ENCODE data around the gene GPC1. TPM values are rescaled to one million over a fixed set of nuclear protein-coding genes. Genes with fewer than 3 reads are reported as not detected.

The GPC1 gene
- total and polyA plus RNA-seq, 2 donors (not counting 3 experiments of a cell fraction or from before 2014, with no cell fraction given): 9.6 to 31.1 TPM

DNA sequence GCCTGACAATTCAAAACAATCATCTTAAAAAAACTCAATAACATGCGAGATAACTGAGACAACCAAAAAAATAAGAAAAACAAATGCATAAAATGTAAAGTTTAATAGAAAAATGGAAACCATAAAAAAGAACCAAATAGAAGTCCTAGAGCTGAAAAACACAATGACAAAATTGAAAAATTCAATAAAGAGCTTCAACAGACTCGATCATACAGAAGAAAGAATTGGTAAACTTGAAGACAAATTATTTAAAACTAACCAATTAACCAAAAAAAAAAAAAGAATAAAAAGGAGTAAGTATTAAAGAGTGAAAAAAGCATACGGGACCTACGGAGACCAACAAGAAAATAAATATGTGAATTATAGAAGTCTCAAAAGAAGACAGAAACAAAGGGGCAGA lies 37.7 kb downstream of the GPC1 start:
- H3K9ac ChIP-seq (replicated peaks; ENCODE audit: extremely low read depth, insufficient read depth, low read length): no peak overlapping the region
- dilution Hi-C loops (cut with MboI; ENCODE audit: extremely low pct_ligation_motif_present, low sequenced_read_pairs) (no loop called here), intact Hi-C loops (cut with micrococcal nuclease) (no loop called here)
- FAIRE-seq (no peak), DNase-seq (ENCODE audit: low read depth, low spot score) (no peak)
- H3K9me1 ChIP-seq (replicated peaks; ENCODE audit: control insufficient read depth, extremely low read depth, insufficient read depth, low read length): no peaks in the 10 kb centered on the region
- H4K20me1 ChIP-seq (replicated peaks; ENCODE audit: control insufficient read depth, extremely low read depth, insufficient read depth, low read length): no peaks in the 10 kb centered on the region
- TF ChIP-seq MAX (IDR thresholded peaks at IDR 0.05; ENCODE audit: insufficient read depth, insufficient read length): no peak
- TF ChIP-seq POLR2A (IDR thresholded peaks at IDR 0.05; ENCODE audit: low read depth, low read length): no peak
- TF ChIP-seq FOS (IDR thresholded peaks at IDR 0.05; ENCODE audit: borderline replicate concordance, insufficient read depth, low read length): no peak
- no peak for TF ChIP-seq MYC (IDR thresholded peaks at IDR 0.05; ENCODE audit: low read depth, low read length)
- no peak for TF ChIP-seq EZH2 (IDR thresholded peaks at IDR 0.05; ENCODE audit: borderline replicate concordance, low read depth, low read length, severe bottlenecking)
- TF ChIP-seq, protein P1, sequence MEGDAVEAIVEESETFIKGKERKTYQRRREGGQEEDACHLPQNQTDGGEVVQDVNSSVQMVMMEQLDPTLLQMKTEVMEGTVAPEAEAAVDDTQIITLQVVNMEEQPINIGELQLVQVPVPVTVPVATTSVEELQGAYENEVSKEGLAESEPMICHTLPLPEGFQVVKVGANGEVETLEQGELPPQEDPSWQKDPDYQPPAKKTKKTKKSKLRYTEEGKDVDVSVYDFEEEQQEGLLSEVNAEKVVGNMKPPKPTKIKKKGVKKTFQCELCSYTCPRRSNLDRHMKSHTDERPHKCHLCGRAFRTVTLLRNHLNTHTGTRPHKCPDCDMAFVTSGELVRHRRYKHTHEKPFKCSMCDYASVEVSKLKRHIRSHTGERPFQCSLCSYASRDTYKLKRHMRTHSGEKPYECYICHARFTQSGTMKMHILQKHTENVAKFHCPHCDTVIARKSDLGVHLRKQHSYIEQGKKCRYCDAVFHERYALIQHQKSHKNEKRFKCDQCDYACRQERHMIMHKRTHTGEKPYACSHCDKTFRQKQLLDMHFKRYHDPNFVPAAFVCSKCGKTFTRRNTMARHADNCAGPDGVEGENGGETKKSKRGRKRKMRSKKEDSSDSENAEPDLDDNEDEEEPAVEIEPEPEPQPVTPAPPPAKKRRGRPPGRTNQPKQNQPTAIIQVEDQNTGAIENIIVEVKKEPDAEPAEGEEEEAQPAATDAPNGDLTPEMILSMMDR (IDR thresholded peaks at IDR 0.05; ENCODE audit: extremely low read depth in 1 of 2, insufficient read depth in 1 of 2, low read depth in 1 of 2, low read length in 2 of 2): no peak
- no peak for TF ChIP-seq JUN (IDR thresholded peaks at IDR 0.05; ENCODE audit: borderline replicate concordance, insufficient read depth, insufficient read length, low read depth)
- no peak for TF ChIP-seq POLR2AphosphoS5 (IDR thresholded peaks at IDR 0.05; ENCODE audit: insufficient read depth, low read depth, low read length)
- no peaks in the 10 kb centered on the region for H3K36me3 ChIP-seq (ENCODE audit: control insufficient read depth in 2 of 2, extremely low read depth in 1 of 2, insufficient read depth in 2 of 2, low read length in 2 of 2)
- POLR2A ChIA-PET: no interaction called here
- H3K4me2 ChIP-seq (ENCODE audit: insufficient read depth, low read length): no peak overlapping the region
- no peak overlapping the region for H2AFZ ChIP-seq (ENCODE audit: low read depth, low read length)
- H3K79me2 ChIP-seq (ENCODE audit: control insufficient read depth, insufficient read depth, low read length): no peaks in the 10 kb centered on the region
- CTCF ChIA-PET: interaction anchor here (0.6 kb wide), 1 partner anchor 1005 kb away, joined by 3 read pairs; no protein-coding TSS in a partner anchor
- no TSS peak for BruUV-seq (replicated peaks)
- H3K9me3 ChIP-seq (replicated peaks; ENCODE audit: control insufficient read depth, insufficient read depth, low read length): no peaks in the 10 kb centered on the region
- no peaks in the 10 kb centered on the region for H3K27me3 ChIP-seq (ENCODE audit: control insufficient read depth in 2 of 2, insufficient read depth in 2 of 2, low read length in 2 of 2)
- H3K27ac ChIP-seq (ENCODE audit: insufficient read depth, low read depth, low read length): no peak overlapping the region
- no peaks in the 10 kb centered on the region for H3K4me1 ChIP-seq (ENCODE audit: control insufficient read depth, extremely low read depth, insufficient read depth, low read length)
- H3K4me3 ChIP-seq (replicated peaks in 1 of 3; ENCODE audit: insufficient read depth in 1 of 3, low read depth in 1 of 3, low read length in 3 of 3): no peak overlapping the region
